H1 (cell line): ENCODE measurements around the gene TRABD2B. TPM values are rescaled to one million over a fixed set of nuclear protein-coding genes. Genes with fewer than 3 reads are reported as not detected.

Experiments used
- CHD7 ChIP-seq: fragments of 300-600 bp; sonication (generic); IDR thresholded peaks from 2 replicates; pipeline ENCODE4 v1.7.1; 2012; ENCODE audit warnings: low read length, moderate library complexity, mild to moderate bottlenecking, inconsistent platforms; ENCODE audit not compliant: insufficient replicate concordance
- EP300 ChIP-seq, 2 experiments: IDR thresholded peaks; 1 replicate in 1 of 2; 2 replicates in 1 of 2; pipeline ENCODE4 v1.6.1; 2011 to 2012; ENCODE audit warnings: low read depth in 2 of 2, low read length in 2 of 2, mild to moderate bottlenecking in 2 of 2, borderline replicate concordance in 1 of 2, inconsistent platforms in 1 of 2, moderate library complexity in 1 of 2
- FOSL1 ChIP-seq: IDR thresholded peaks from 2 replicates; pipeline ENCODE4 v1.6.1; 2011; ENCODE audit warnings: mild to moderate bottlenecking, low read depth, low read length, moderate library complexity; ENCODE audit not compliant: insufficient read depth
- HDAC6 ChIP-seq: IDR thresholded peaks from one replicate; pipeline ENCODE4 v1.7.1; 2012; ENCODE audit warnings: low read depth, mild to moderate bottlenecking, inconsistent platforms, low read length, moderate library complexity
- KDM1A ChIP-seq: fragments of 200-600, 300-600 bp; sonication (generic); IDR thresholded peaks from 2 replicates; pipeline ENCODE4 v1.7.1; 2016; ENCODE audit warnings: mild to moderate bottlenecking, low read length, borderline replicate concordance
- POLR2AphosphoS5 ChIP-seq: IDR thresholded peaks from 2 replicates; pipeline ENCODE4 v1.6.1; 2011; ENCODE audit warnings: low read depth, low read length
- SRF ChIP-seq: IDR thresholded peaks from 2 replicates; pipeline ENCODE4 v1.6.1; 2011; ENCODE audit warnings: mild to moderate bottlenecking, low read depth, low read length, moderate library complexity
- TAF1 ChIP-seq: IDR thresholded peaks from 2 replicates; pipeline ENCODE4 v1.6.1; 2011; ENCODE audit warnings: mild to moderate bottlenecking, low read depth, low read length
- YY1 ChIP-seq: IDR thresholded peaks from 2 replicates; pipeline ENCODE4 v1.6.1; 2011; ENCODE audit warnings: low read depth, mild to moderate bottlenecking, low read length
- polyA plus RNA-seq, 7 experiments: library from polyadenylated mRNA; depleted of rRNA in 3 of 7; stranded (reverse) in 5 of 7; unstranded in 2 of 7; fragments of >200 nt in 5 of 7; fragments of 200-250 nt in 2 of 7; gene quantifications; 1 replicate in 5 of 7; 2 replicates in 1 of 7; 4 replicates in 1 of 7; pipeline versions ENCODE4 v1.2.1 to v1.2.3, GENCODE V29; 2011 to 2013; ENCODE audit warnings: missing spikeins in 2 of 7, mixed read lengths in 2 of 7
- total RNA-seq: library from RNA; stranded (reverse); fragmentation: NEBNext Ultra II Directional; extraction: Animal tissue kit (Norgen Biotek cat#: 25700); gene quantifications from 2 replicates; pipeline ENCODE4 v1.2.1, GENCODE V29; 2021

Gene TRABD2B
- total and polyA plus RNA-seq, 2 of the 8 experiments (the other 6 are each of a cell fraction or from before 2014, with no cell fraction given), result 0.95 to 3.4 TPM

DNA sequence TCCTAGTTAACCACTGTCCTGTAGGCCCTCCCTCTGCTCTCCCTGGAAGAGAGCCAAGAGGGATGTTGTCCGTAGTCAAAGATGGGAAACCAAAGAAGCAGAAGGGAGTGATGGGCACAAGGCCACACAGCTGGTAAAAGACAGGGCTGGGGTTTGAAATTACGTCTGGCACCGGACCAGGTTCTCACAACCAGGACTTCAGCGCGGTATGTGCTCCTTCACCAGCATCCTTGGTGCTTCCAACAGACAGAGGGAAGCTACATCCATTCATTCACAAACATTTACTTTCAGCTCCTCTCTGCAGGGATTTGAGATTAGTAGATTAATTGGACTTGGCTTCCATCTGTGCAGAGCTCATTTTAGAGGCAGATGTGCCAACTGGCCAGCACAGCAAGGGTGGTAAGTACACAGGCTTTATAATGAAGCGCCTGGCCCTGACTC lies 191.2 kb downstream of the TRABD2B start (continued):
- TF ChIP-seq CHD7 (no peak), POLR2AphosphoS5 (no peak), TAF1 (no peak), FOSL1 (no peak), EP300 (IDR thresholded peaks at IDR 0.05; ENCODE audit: borderline replicate concordance in 1 of 2, low read depth in 2 of 2, low read length in 2 of 2) (no peak), YY1 (no peak), HDAC6 (no peak), KDM1A (no peak), SRF (no peak)
